HG03457 (cell line): ENCODE measurements around the gene AVPR2.

Source experiments
- ATAC-seq: cut with Tn5 transposase; IDR thresholded peaks from one replicate; pipeline ENCODE4 v1.9.1; 2021; ENCODE audit warnings: moderate number of reproducible peaks; ENCODE audit not compliant: unreplicated experiment

Gene AVPR2

GRCh38 chrX:153903991-153904957 lies at the start of gene AVPR2:
Gene AVPR2 (plus strand): TSS chrX:153904673. CDS start chrX:153905146, 473 bp downstream.
- no peak for ATAC-seq

- no peak for ATAC-seq
These were observed 49.8 kb upstream of the AVPR2 start for GRCh38 chrX:153854702-153855101.

- no peak for ATAC-seq
These were observed 47.0 kb upstream of the AVPR2 start for GRCh38 chrX:153857348-153857903.

GRCh38 chrX:153861151-153861550 lies 43.3 kb upstream of the AVPR2 start:
- no peak for ATAC-seq

- no peak for ATAC-seq
These were observed 42.7 kb upstream of the AVPR2 start for GRCh38 chrX:153861733-153862310.

- no peak for ATAC-seq
These were observed 41.9 kb upstream of the AVPR2 start for GRCh38 chrX:153862369-153863250.

- no peak for ATAC-seq
These were observed 41.1 kb upstream of the AVPR2 start for GRCh38 chrX:153863251-153863991.

- ATAC-seq = no peak
These were observed 40.4 kb upstream of the AVPR2 start for GRCh38 chrX:153864101-153864500.

- ATAC-seq = no peak
These were observed 39.7 kb upstream of the AVPR2 start for GRCh38 chrX:153864561-153865320.

- no peak for ATAC-seq
These were observed 39.2 kb upstream of the AVPR2 start for GRCh38 chrX:153865321-153865580.

- ATAC-seq = no peak
These were observed 38.8 kb upstream of the AVPR2 start for GRCh38 chrX:153865685-153866084.

GRCh38 chrX:153866302-153867019 lies 38.0 kb upstream of the AVPR2 start:
- no peak for ATAC-seq

- no peak for ATAC-seq
These were observed 37.3 kb upstream of the AVPR2 start for GRCh38 chrX:153867139-153867538.

GRCh38 chrX:153867671-153868070 lies 36.8 kb upstream of the AVPR2 start:
- ATAC-seq = no peak

- ATAC-seq = no peak
These were observed 35.6 kb upstream of the AVPR2 start for GRCh38 chrX:153868576-153869472.

- no peak for ATAC-seq
These were observed 34.8 kb upstream of the AVPR2 start for GRCh38 chrX:153869473-153870287.

- ATAC-seq = no peak
These were observed 34.2 kb upstream of the AVPR2 start for GRCh38 chrX:153870288-153870690.
